PFSK-1 (cell line): ENCODE data around the gene HES5.

Experiments used
- FOXP2 ChIP-seq: optimal IDR thresholded peaks from 2 replicates; pipeline ENCODE3; 2011; ENCODE audit warnings: borderline replicate concordance, control low read depth, inconsistent platforms; ENCODE audit not compliant: insufficient read depth; ENCODE audit errors: extremely low read length, extremely low read depth
- POLR2AphosphoS5 ChIP-seq: IDR thresholded peaks from 2 replicates; pipeline ENCODE4 v1.6.1; 2012; ENCODE audit warnings: low read depth, mild to moderate bottlenecking, control low read depth, low read length, moderate library complexity
- REST ChIP-seq, 2 experiments: IDR thresholded peaks; 2 replicates each; pipeline versions ENCODE4 v1.6.1 to v1.8.0; 2011 to 2012; ENCODE audit warnings: low read depth in 2 of 2, low read length in 2 of 2, control low read depth in 1 of 2, inconsistent platforms in 1 of 2, mild to moderate bottlenecking in 1 of 2, moderate library complexity in 1 of 2; ENCODE audit not compliant: insufficient read depth in 1 of 2
- SIN3A ChIP-seq: IDR thresholded peaks from 2 replicates; pipeline ENCODE4 v1.6.1; 2012; ENCODE audit warnings: mild to moderate bottlenecking, low read length, moderate library complexity, borderline replicate concordance; ENCODE audit not compliant: insufficient read depth
- TAF1 ChIP-seq: IDR thresholded peaks from 2 replicates; pipeline ENCODE4 v1.6.1; 2012; ENCODE audit warnings: low read length, control low read depth, borderline replicate concordance; ENCODE audit not compliant: insufficient read depth

HES5 gene

DNA sequence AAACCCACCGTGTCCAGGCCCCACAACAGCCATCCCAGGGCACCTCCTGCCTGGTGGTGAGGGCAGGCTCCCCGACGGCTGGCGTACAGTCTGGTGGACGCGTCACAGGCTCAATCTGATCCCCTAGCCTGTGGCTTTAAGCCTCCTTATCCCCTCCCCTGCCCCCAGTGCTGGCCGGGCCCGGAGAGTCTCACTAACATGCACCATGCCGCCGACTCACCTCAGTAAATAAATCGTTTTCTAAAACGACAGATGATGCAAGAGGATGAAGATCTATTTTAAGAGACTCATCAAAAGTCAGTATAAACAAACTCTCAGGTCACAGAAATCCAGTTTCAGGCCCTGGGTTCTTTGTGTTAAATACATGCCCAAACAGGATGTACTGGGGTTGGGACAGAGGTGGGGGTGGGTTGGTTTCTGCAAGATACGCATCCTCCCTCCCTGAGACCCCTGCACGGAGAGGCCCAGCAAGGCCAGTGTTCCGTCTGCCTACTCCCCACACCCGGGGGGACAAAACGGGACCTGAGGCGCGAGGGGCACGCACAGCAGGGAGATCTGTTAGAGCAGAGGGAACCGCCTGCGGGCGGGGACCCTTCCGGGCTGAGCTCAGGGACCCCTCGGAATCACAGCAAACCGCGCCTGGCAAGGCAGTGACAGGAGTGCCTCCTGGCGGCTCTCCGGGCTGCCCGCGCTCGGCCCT is 6.7 kb downstream of the HES5 start:
- no peak for TF ChIP-seq FOXP2
- no peak for TF ChIP-seq TAF1
- no peak for TF ChIP-seq REST (IDR thresholded peaks at IDR 0.05; ENCODE audit: insufficient read depth in 1 of 2, low read depth in 2 of 2, low read length in 2 of 2)
- TF ChIP-seq POLR2AphosphoS5, result no peak
- no peak for TF ChIP-seq SIN3A

DNA sequence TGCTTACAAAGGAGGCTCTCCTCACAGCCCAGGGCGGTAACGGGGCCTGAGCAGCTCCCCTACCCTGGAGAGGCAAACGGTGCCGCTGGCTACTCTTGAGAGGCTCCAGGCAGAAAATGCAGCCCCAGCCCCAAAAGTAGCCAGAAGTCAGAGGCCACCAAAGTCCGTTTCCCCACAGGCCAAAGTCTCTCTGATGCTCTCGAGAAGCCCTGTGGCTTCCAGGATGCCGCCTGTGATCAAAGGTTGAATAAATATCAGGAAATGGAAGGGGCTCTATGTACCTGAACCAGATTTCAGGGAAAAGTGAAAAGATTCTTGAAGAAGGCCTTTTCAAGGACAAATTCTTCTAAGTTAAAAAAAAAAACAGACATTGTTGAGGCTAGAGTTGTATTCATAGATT is 7.8 kb downstream of the HES5 start:
- TF ChIP-seq SIN3A (no peak), TAF1 (no peak), REST (IDR thresholded peaks at IDR 0.05; ENCODE audit: insufficient read depth in 1 of 2, low read depth in 2 of 2, low read length in 2 of 2) (no peak), FOXP2 (no peak), POLR2AphosphoS5 (no peak)

GRCh38 chr1:2520806-2521205 is 9.3 kb downstream of the HES5 start:
- no peak for TF ChIP-seq SIN3A
- no peak for TF ChIP-seq REST (IDR thresholded peaks at IDR 0.05; ENCODE audit: insufficient read depth in 1 of 2, low read depth in 2 of 2, low read length in 2 of 2)
- TF ChIP-seq POLR2AphosphoS5, result no peak
- TF ChIP-seq FOXP2, result no peak
- no peak for TF ChIP-seq TAF1

- TF ChIP-seq FOXP2 (no peak), TAF1 (no peak), REST (IDR thresholded peaks at IDR 0.05; ENCODE audit: insufficient read depth in 1 of 2, low read depth in 2 of 2, low read length in 2 of 2) (no peak), SIN3A (no peak), POLR2AphosphoS5 (no peak)
Observed at GRCh38 chr1:2520206-2520605, 9.9 kb downstream of the HES5 start.
